Transverse colon (tissue), 4 donors: ENCODE measurements around the gene SNPH.

ENCODE experiments used
- CTCF ChIP-seq, 5 experiments: fragments of 200-600 bp in 3 of 5; fragments of 450-650 bp in 2 of 5; sonication (generic) in 3 of 5; IDR thresholded peaks; 1 replicate in 2 of 5; 2 replicates in 3 of 5; pipeline ENCODE4 v1.5.1; 2016 to 2017; ENCODE audit warnings: antibody characterized with exemption in 5 of 5, inconsistent platforms in 3 of 5, mild to moderate bottlenecking in 2 of 5, moderate library complexity in 1 of 5
- POLR2A ChIP-seq: fragments of 450-650 bp; IDR thresholded peaks from one replicate; pipeline ENCODE4 v1.6.1; 2016; ENCODE audit warnings: antibody characterized with exemption, mild to moderate bottlenecking, moderate library complexity
- POLR2AphosphoS5 ChIP-seq, 3 donors: sonication (generic); formaldehyde crosslinking; IDR thresholded peaks; one replicate each; pipeline ENCODE4 v1.6.1; 2016; ENCODE audit warnings: antibody characterized with exemption in 3 of 3

- no peak for TF ChIP-seq CTCF (IDR thresholded peaks at IDR 0.05)
- no peak for TF ChIP-seq POLR2A
- no peak for TF ChIP-seq POLR2AphosphoS5 (IDR thresholded peaks at IDR 0.05)
These were observed 53.4 kb downstream of the SNPH start for GRCh38 chr20:1319462-1319861.
